GM21367 (cell line): Measurements from ENCODE around the gene NPM3.
"Not testable (repeated sequence)": the region's sequence is repeated elsewhere in the genome, so short reads cannot be mapped to it uniquely, and the experiment has no call there.

Source experiments
- ATAC-seq: cut with Tn5 transposase; IDR thresholded peaks from one replicate; pipeline ENCODE4 v1.9.1; 2021; ENCODE audit not compliant: unreplicated experiment

Gene NPM3

DNA sequence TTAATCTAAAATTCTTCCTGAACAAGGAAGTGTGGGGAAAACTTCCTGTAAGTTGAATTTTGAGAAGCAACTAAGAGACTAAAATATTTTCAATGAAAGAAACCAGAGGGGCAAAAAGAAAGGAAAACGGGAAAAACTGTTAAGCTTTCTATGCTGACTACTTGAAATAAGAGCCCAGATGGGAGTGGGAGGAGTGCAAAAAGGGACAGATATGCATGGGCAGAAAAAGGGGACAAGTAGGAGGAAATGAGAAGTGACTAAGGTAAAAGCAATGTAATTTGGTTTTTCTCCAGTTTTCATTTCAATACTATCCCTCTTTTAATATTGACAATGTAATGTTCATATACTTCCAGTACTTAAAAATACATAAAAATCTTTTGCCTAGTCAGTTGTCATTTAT, 23.9 kb upstream of the NPM3 start:
- ATAC-seq = no peak

- ATAC-seq = no peak
Measured at GRCh38 chr10:101803511-101803910, 20.3 kb upstream of the NPM3 start.

- ATAC-seq = no peak
Measured at GRCh38 chr10:101797403-101798059, 14.3 kb upstream of the NPM3 start.

DNA sequence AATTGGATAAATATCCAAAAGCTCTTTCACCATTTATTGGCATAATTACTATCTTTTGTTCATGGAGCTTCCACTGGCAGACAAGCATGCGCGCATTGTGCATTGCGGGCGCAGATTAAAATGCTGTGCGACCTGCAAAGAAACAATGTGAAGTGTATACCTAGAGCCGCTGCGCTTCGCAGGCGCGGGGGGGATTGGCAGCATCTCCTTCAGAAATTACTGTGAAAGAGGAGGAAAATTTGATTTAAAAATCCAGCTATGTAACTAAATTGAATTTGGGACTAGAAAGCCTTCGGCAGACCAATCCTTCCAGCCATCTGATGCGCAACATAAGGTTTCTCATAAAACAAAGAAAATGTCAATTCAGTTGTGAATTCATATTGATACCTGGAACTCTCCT, 10.3 kb upstream of the NPM3 start:
- no peak for ATAC-seq

- no peak for ATAC-seq
Measured at GRCh38 chr10:101789686-101790085, 6.4 kb upstream of the NPM3 start.

- not testable (repeated sequence) for ATAC-seq
Measured at GRCh38 chr10:101789231-101789630, 6.0 kb upstream of the NPM3 start.

GRCh38 chr10:101785801-101786200, 2.6 kb upstream of the NPM3 start:
- ATAC-seq = no peak

DNA sequence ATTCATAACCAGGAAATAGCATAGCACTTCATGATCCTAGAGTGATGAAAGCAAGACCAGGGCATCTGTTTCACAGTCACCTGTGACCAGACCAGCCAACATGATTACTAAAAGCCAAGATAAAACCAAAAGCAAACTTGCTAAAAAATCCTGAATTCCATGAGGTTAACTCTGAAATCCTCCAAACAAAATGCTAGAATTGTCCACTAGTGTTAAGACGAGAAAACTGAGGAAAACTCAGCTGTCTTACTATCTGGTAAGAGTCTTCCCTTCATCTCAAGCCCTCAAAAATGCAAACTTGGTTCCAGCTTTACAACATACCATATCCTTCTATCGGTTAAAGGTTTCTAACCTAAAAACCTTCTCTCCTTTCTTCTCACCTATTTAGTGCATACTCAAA, 1.3 kb upstream of the NPM3 start:
- no peak for ATAC-seq

- ATAC-seq = no peak
Measured at GRCh38 chr10:101783736-101784118, 481 bp upstream of the NPM3 start.

DNA sequence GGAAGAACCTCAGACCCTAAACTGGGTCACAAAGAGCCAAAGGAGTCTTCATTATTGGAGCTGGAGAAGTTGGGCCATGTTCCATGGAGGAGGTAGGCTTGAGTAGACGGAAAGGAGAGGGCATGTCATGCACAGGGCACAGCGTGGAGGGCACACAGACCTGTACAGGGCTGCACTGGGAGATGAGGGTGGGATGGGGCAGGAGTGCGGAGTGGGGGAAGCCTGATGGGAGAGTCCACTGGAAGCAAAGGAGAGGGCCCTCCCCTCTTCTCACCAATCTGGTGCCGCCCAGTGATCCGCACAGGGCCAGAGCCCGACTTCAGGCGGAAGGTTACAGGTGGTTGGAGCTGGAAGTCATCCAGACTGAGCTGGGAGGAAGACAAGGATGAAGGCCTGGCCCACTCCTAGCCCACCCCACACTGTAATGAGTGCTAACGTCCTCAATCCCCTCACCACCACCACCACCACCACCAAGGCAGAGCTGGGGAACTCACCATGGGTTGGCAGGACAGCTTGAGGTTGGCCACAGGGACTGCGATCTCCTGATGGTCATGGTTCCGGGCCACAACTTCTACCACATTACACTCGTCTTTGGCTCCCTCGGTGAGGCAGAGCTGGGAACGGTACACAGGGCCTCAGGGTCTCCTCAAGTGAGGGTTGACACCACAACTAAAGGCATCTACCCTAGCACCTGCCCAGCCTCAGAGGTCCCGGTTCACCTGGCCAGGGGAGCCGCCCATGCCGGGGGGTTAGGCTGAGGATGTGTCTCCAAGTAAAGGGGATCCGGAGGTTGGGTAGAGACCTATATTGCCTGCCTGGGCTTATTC, 1.0 kb downstream of the NPM3 start:
- no peak for ATAC-seq

GRCh38 chr10:101781655-101781983, 1.6 kb downstream of the NPM3 start:
- ATAC-seq = no peak

DNA sequence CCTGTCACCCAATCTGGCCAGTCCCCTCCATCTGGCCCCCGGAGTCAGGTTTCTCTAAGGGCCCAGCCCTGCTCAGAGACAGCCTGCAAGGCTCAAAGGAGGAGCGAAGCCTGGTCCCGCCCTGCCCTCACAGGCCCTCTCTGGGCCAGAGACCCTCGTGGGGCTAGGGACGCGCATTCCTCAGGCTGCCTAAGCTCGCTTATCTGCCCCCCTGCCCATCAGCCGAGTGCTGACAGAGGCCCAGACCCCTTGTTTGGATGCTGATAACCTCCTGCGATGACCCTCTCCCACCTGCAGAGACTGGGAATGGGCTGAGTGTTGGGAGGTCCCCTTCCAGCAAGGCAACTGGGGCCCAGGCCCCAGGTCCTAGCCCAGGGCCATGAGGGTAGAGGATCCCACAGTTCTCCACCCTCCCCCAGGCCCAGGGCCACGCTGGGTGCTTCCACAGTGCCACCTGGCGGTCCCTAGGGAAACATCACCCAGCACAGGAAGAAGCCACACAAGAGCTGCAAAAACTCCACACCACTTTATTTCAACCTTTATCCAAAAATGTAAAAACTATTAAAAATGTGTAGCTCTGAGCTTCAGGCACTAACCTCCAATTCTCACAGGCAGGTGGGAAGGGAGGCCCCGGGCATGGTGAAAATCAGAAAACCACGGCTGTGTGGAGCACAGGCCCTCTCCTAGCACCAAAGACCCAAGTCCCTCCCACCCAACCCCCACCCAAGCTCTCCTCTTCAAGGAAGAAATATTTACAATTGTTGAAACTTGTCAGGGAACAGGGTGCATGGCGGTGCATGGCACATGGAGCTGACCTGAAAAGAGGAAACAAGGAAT, 2.2 kb downstream of the NPM3 start:
- ATAC-seq = no peak

GRCh38 chr10:101780187-101780817, 2.9 kb downstream of the NPM3 start:
- ATAC-seq = no peak

DNA sequence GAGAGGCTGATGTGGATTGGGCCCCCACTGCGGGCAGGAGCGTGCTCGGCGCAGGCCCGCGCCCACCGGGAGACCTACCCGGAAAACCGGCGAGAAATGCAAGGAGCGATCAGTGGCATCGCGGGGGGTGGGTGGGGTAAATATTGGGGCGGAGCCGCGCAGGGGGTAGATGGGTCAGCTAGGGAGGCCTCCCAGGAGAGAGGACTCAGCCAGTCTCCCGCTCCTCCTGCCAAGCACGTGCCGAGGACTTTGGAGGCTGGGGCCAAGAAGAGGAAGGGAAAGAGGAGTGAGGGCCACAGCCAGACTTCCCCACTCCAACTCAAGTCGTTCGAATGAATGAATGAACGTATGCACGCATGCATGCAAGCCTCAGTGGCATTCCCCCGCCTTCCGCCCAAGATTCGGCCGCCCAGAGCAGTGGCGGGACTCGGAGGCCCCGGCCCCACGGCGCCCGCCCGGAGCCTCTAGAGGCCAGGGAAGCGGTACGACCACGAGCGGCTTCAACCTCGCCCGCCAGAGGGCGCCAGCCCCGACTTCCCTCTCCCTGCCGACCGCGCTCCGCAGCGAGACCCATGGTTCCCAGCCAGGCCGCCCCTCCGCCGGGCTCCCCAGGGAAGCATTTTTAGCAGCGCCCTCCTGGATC, 3.6 kb downstream of the NPM3 start:
- ATAC-seq = no peak

GRCh38 chr10:101778781-101779543, 4.3 kb downstream of the NPM3 start:
- ATAC-seq = no peak

GRCh38 chr10:101778151-101778780, 5.0 kb downstream of the NPM3 start:
- no peak for ATAC-seq

GRCh38 chr10:101777619-101778145, 5.6 kb downstream of the NPM3 start:
- ATAC-seq = no peak

DNA sequence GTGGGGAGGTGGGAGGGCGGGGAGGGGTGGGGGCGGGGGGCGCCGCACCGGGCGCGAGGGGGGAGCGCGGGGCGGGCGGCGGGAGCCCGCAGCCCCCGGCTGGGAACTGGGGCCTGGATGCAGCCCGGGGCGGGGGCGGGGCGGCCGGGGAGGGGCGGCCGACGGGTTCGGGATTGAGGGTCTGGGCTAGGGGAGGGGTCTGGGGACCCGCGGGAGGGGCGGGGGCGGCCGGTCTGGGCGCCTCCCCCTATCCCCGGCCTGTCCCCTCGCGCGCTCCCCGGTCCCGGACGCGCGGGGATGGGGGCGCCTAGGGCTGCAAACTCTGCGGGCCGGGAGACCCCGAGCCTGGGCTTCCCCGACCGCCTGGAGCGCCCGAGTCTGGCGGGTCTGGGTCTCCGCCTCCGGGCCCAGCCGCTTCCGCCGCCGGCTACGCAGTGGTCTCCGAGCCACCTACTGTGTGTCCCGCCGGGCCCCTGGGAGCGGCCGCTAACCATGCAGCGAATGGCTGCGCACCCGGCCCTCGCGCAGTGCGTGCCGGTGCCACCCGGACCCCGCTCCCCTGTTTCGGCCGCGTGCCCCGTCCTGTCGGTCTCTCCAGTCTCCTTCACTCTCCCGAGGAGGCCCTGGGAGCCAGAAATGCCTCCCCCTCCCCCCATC, 7.0 kb downstream of the NPM3 start:
- ATAC-seq = no peak
